SKM-1 (cell line): ENCODE data around the gene NOL9.

Source experiments
- DNase-seq: peaks from one replicate; lab custom pipeline; 2025; ENCODE audit not compliant: unreplicated experiment; lab: John Stamatoyannopoulos, UW

Gene NOL9

GRCh38 chr1:6473156-6473555, 81.2 kb downstream of the NOL9 start:
- DNase-seq: no peak

- no peak for DNase-seq
Observed at GRCh38 chr1:6472391-6472790, 81.9 kb downstream of the NOL9 start.

GRCh38 chr1:6471970-6472368, 82.3 kb downstream of the NOL9 start:
- DNase-seq: no peak
